Hematopoietic multipotent progenitor cell treated with erythropoietin and hydrocortisone succinate and interleukin-3 and kit ligand, for 8 days (in vitro differentiated cells): ENCODE data around the gene GPX2.
A peak's percentile ranks its signal among the peaks of the same experiment; 100 is the strongest.

Source experiments
- DNase-seq: peaks from one replicate; pipeline ENCODE4 v3.0.0-alpha.2; 2015

Gene GPX2

DNA sequence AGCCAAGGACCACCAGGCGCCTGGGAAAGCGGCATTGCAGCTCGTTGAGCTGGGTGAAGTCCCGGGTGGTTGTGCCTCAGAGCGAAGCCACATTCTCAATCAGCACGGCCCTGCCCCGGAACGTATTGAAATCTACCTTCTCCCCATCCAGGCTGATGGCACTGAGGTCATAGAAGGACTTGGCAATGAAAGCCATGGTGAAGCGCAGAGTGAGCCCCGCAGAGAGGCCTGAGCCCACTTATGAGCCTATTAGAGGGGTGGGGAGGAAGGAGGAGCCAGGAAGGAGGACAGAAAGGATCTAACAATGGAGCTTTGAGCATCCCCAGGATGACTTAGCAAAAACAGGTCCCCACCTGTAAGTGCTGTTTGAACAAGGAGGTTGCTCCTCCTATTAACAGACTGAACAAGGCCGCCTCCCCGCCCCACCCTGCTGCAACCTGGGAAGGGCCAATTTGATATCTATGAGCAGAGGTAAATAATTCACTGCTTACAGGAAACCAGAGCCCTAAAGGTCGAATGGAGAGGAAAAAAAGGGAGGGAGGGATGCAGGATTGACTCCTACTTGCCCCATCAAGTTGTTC lies at the start of gene GPX2:
TSS of gene GPX2 (minus strand) at position 215 of the 581 bp plus-strand sequence. CDS start at position 196, 19 bp downstream.
- no peak for DNase-seq

DNA sequence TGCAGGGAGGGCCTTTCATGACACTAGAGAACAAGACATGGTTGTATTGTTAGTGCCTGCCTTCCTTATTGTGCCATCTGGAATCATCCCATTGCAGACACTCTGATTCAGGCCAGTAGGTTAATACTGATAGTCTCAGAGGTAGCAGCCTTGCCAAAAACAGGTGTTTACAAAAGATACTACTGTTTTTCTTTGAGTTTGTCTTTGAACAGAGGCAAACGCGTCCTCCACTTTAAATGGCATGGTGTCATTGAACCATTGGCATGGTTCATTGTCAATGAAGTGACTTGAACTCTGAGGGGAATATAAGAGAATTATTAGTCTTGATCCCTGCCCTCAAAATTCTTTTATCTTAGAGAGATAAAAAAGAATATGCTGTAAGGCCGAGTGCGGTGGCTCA lies 48.4 kb upstream of the GPX2 start:
- DNase-seq = peak; percentile 40

DNA sequence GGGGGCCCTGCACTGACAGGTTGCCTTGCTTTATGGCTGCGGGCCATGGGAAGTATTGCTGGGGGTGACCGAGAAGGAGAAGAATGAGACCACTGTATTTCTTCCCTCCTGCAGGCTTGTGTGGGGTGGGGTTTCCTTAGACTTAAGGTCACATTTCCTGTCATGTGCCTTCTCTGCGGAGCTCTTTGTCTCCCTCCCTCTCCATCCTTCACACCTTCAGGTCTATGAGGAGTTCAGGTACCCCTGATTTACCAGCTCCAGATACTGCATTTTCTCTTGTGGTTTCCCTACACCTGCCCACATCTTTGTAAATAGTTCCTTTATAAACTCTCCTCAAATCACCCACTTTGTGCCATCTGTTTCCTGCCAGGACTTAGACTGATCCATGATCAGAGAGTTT lies 47.8 kb upstream of the GPX2 start:
- DNase-seq = no peak

DNA sequence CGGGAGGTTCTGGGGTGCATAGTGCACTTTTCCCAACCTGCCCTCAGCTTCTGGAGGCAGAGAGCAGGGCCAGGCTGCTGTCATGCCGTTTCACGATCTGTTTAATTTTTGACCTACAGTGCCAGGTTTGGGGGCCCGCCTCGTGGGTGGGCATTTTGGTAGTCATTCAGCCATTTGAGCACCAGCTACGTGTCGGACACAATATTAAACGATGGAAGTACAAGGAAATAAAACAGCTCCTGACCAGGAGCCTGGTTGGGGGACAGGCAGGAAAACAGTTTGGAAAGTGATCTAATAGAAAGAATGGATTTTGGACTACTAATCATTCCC lies 44.9 kb upstream of the GPX2 start:
- DNase-seq = no peak

DNA sequence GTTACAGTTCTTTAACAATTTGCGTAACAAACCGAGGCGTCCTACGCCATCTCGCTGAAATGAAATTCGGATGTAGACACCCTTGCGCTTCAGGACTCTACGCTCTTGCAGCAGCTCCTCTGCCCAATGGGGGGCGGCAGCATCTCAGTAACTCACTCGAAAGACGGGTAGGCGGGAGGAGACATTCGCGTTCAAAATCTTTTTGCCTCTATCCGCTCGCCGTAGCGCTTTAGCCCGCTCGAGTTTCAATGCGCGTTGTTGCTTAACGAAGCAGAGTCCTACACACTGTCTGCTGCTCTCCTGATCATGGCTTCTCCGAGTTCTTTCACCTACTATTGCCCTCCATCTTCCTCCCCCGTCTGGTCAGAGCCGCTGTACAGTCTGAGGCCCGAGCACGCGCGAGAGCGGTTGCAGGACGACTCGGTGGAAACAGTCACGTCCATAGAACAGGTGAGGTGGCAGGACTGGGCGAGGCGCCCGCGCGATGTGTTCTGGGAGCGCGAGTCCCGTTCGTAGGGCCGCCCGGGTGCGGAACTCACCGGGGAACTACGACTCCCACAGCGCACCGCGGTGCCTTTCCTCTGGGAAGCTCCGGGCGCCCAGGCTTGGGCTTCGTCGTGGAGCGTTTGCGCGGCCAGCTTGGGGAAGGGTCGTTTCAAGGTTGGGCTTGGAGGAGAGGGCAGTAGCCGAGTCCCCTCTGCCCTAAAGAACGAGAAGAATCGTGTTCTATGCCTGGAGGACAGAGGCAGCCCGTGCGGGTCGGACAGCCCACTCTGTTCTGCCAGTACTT lies 44.3 kb upstream of the GPX2 start, which contains the start of gene FNTB:
TSS of gene FNTB (plus strand) at position 248 of the 790 bp plus-strand sequence. CDS start at position 307, 59 bp downstream.
- DNase-seq = peak; percentile 98

DNA sequence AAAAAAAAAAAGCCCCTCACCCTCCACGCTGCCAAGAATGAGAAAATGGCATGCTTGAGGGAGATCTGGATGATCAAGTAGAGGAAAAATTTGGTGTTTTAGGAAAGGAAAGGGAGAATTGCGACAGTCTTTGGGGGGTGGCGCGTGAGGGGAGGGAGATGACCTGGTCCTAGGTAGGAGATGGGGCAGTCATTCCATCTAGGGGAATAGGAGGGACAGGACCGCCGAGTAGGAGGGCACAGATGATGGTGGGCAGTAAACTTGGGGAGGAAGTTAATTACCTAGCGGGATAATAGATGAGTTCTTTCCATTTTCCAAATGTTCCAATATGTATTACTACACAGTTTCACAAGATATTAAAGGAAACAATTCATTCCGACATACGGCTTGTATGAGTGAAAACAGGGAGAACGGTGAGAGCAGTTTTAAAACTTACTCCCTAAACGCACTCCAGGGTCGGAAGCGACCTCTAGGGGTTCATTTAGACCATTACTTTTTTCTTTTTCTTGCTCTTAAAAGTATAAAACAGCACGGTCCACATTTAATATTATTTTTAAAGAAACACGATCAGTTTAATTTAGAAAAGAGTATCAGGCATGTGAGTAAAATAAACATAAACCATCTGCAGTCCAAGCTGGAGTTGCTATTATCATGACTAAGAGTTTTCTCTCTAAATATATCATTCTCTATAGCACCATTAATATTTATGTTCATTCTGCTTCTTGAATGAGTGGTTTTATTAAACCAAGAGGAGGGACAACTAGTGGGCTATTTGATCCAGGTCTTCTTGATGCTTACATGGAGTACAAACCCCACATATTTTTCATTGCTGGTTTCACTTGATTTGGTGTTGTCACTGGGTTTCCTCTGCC lies 41.1 kb upstream of the GPX2 start:
- DNase-seq = peak; percentile 80

DNA sequence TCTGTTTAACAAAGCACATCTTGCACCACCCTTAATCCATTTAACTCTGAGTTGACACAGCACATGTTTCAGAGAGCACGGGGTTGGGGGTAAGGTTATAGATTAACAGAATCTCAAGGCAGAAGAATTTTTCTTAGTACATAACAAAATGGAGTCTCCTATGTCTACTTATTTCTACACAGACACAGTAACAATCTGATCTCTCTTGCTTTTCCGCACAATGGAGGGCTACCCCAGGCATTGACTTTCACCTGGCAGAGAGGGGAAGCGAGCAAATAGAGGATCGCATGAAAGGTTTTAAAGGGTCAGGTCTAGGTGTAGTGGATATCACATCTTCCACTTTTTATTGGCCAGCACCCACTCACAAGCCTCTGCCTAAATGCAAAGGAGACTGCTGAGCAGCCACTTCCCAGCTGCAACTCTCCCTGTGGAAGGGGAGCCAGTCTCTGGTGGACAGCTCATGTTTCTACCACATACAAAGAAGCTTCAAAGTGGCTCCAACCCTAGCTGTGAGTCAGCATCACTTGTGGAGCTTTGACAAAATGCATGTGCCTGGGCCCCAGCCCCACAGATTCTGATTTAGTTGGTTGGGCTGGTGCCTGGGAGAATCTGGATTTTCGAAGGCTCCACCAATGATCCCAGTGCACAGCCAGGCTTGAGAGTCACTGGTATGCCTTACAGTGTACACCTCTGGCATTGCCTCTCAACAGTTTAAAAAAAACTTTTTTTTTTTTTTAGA lies 37.0 kb upstream of the GPX2 start:
- no peak for DNase-seq

DNA sequence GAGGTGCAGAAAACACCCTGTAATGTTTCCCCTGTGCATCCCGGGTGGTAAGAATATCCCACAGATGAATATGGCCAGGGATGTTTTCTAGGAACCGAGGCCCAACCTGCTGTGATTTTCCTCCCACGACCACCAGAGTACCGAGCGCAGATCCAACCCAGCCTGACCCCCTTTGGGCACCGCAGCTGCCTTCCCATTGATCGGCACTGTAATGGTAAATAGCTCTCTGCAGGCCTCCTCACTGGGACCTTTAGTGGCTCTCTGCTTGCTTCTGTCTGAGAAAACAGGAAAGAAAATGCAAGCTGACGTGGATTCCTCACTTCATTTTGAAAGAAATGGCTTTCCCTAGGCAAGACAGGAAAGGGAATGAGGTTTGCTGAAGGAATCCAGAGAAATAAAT lies 32.0 kb upstream of the GPX2 start:
- no peak for DNase-seq

DNA sequence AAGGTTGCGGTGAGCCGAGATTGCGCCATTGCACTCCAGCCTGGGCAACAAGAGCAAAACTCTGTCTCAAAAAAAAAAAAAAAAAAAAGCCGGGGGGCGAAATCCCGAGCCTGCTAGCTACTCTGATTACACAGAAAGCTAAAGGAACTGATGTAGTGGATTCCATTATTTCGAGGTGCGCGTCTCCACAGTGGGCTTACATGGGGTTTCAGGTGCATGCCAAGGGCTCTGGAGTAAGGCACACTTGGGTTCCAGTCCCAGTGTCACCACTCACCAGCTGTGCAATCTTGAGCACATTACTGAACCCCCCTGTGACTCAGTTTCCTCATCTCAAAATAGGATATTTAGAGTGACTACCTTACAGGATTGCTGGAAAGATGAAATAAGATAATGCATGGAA lies 31.3 kb upstream of the GPX2 start:
- no peak for DNase-seq

DNA sequence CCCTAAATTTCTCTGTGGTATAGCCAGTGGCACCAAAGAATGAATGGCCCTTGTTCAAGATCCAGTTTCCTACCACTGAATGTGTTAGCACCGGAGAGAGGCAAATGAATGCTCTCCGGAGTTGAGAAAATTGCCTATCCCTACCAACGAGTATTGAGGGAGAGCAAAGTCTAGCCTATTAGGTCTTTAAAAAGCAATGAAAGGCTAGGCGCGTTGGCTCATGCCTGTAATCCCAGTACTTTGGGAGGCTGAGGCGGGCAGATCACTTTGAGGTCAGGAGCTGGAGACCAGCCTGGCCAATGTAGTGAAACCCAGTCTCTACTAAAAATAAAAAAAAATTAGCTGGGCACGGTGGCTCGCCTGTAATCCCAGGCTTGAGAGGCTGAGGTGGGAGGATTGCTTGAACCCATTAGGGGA lies 30.5 kb upstream of the GPX2 start:
- DNase-seq = no peak

DNA sequence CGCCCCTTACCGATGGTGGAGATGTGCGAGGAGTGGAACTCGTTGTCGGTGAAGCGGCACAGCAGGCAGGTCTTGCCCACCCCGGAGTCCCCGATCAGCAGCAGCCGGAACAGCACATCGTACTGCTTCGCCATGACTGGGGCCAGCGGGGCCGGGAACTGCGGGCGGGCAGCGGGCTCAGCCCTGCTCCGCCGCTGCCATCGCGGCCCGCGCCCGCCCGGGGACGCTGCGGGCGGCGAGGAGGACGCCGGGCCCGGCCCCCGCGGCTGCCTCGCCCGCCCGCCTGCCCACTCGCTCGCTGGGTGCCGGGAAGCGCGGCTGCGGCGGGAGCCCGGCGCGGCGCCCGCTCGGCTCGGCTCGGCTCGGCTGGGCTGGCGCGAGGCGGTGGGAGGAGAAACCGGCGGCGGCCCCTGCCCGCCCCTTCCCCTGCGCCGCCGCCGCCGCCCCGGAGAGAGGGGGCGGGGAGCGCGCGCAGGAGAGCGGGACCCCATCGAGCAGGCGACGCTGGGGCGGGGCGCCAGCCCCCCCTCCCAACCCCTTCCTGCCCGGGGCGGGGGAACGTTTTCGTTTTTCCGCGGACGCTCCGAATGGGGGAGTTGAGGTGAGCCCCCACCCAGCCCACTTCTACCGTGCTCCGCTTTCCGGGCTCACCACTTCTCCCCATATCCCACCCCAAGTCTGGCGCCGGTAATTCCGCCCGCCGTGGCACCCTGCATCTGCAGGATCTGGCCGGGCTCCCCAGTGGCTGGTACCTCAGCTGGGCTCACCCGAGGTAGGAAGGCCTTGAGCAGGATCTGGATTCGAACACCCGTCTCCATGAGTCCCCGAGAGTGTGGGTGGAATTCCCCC lies 29.6 kb upstream of the GPX2 start, which contains the start of gene RAB15:
TSS of gene RAB15 (minus strand) at position 394 of the 849 bp plus-strand sequence. CDS start at position 134, 260 bp downstream.
- DNase-seq = no peak

DNA sequence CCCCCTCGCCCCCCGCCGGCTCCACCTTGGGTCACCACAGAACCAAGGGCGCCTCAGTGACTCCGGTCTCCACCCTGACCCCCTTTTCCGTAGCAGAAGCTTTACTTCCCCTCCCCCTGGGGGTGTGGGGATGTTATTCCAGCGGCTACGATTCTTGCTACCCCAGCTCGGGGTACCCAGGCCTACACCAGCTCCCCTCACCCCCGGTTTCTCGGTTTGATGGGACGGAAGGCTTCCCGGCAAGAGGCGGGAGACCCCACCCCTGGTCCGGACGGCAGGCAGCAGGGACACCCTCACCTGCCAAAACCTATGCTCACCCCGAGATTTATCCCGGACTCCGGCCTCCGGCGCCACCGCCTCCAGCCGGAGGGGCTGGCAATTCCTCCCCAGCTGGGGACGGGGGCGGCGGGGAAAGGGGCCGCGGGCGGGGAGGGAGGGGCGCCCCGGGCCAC lies 29.0 kb upstream of the GPX2 start:
- no peak for DNase-seq

DNA sequence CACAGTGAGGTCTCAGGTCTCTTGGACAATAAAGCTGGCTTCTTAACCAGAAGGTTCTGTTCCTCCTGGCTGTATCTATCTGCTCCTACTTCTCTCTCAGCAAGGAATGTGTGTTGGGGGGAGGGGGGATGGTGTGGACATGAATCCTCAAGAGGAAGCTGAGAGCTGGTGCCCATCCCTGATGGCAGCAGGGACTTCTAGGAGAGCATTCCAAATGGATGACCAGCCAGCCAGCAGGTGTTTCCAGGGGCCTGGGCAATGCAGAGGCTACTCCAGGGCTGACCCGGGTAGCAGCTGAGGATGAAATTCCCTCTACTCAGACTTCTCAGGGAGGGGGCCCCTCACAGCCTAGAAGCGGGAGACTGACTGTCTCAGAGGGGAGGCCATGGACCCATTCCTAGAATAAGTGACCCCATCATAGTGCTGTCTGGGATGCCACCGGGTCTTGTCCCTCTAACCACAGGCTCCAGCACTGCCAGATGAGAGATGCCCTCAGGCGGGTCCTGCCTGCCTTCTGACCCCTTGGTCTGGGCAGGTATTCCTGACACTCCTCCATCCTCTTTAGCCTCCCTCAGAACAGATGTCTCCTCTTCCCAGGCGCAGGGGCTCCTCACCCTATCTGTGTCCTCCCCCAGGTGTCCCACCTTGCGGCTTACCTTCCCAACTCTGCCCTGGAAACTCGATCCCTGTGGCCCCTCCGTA lies 28.4 kb upstream of the GPX2 start:
- DNase-seq = no peak

DNA sequence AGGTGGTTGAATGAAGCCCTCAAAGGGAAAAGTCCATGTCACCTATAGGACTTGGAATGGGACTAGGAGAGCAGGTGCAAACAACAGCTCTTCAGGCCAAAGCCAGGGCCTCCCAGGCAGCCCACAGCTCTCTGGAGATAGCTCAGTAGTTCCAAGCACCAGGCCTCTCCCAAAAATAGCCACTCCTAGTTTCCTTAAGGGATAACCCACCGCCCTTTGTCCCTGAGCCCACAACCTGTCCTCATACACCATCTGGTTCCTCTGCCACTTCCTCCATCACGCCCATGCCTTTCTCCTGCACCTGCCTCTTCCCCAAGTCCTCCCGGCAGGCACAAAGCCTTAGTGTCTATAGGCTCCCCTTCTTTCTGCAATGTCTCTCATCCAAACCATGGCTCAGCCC lies 27.5 kb upstream of the GPX2 start:
- no peak for DNase-seq

DNA sequence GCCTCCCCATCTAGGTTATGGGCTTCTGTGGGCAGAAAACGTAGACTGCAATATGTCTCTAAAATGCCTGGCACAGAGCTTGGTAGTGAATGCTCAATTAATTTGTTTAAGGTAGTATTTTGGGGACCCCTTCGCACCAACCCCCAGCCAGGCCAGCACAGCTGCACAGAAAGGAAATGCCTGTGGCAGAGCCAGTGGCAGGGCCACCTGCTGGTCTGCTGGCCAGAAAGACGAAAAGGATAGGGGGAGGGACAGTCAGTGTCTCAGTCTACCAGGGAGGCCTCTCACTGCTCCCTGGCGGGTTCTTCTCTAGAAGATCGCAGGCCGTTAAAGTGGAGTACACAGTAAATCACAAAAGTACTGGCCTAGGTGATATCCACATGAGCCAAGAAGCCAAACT lies 26.1 kb upstream of the GPX2 start:
- DNase-seq = no peak

DNA sequence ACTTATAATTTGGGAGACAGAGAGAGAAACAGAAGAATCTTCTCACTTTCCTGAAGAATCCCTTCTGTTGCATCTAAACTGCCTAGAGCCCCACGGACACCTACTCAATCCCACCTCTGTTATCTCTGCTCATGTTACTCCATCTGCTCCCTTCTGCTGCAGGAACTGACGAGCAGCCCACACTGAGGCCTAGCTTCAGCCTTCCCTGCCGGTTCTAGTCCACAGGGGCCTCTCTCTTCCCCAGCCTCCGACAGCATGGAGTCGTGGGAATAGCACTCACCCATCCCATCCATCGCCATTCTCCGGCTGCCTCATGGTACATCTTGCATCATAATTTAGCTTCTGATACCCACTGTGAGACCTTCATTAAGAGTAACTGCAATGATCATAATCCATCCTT lies 25.6 kb upstream of the GPX2 start:
- DNase-seq = no peak

DNA sequence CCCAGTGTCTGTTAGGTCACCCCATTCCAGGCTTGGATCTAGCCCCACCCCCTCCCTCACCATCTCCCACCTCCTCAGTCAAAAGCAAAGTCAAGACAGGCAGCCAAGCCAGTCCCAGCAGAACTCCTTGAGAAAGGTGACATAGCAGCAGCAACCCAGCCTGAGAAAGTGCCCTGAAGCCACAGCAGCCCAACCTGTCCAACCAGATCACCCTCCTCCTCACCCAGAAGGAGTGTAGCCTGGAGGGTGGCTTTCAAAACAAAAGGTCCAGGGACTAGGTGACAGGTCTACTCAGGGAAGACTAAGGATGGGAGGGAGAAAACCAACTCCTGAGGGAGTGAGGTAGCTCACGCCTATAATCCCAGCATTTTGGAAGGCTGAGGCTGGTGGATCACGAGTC lies 24.4 kb upstream of the GPX2 start:
- DNase-seq = no peak

DNA sequence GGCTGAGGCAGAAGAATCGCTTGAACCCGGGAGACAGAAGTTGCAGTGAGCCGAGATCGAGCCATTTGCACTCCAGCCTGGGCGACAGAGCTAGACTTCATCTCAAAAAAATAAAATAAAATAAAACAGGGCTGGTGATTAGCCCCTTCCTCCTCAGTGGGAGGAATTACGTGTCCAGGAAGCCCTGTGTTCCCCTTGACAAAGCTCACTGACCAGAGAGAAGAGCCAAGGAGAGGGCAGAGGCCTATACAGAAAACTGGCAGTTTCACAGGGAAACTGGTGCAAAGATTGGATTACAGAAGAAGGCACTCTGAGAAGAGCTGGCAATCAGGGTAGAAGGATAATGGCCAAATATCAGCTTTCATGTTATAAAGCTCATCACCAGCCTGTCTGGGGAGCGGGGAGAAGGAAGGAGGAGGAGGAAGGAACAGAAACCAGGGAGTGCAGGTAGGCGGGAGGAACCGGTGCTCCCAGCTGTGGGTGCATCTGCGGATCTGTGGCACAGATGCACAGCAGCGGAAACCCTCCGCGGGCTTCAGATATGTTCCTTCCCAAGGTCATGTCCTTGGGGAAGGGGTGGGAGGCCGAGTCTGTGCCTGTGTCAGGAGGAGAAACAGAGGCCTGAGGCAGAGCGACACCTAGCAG lies 22.9 kb upstream of the GPX2 start:
- DNase-seq = no peak

DNA sequence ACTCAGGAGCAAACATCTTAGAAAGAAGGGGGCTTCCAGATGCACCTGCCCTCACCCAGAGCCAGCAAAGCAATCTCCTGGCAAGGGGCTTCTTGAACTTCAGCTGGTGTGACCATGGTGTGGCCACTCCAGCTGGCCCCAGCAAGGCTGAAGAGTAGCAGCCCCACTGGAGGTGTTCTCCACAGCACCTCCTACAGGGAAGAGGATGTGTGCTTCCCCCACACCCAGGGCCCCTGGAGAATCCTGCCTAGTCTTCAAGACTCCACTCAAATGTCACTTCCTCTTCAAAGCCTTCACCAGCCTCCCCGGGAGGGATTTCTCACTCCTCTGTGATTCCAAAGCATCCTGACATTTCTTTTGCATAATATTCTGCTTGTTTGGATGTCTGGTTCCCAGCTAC lies 21.1 kb upstream of the GPX2 start:
- no peak for DNase-seq

DNA sequence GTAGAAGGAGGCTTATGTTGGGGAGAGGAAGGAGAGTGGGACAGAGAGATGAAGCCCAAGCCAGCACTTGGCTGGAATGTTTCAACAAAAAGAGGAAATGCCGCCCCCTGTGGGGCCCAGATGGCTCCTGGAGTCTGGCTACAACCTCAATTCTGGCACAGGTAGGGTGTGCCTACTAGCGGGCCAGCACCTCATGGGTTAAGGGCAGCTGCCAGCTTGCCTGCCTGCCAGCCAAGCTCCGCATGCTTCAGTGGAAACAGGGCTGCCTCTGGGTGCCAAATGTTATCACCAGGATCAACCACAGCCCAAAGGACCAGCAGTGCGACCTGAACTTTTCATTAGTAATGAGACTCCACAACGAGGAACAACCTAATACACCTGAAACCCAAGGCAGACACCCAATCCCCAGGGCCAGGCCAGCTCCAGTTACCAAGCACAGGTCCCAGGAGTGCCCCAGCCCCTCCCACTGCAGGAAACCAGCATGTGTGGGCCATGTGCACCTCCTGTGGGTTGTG lies 18.3 kb upstream of the GPX2 start:
- no peak for DNase-seq
